DMS53 treated with DMSO at 0.1 percent for 48 hours (cell line): ENCODE results near the gene MAL.

Experiments
- DNase-seq: peaks from one replicate; lab custom pipeline; 2025; ENCODE audit not compliant: unreplicated experiment; lab: John Stamatoyannopoulos, UW

Gene MAL

GRCh38 chr2:94996305-94997100, 29.0 kb upstream of the MAL start:
- no peak for DNase-seq

- DNase-seq = peak; percentile 4
Measured at GRCh38 chr2:94997981-94998930, 27.3 kb upstream of the MAL start.

GRCh38 chr2:94999431-94999883, 26.1 kb upstream of the MAL start:
- DNase-seq = no peak

GRCh38 chr2:95001051-95001562, 24.4 kb upstream of the MAL start:
- no peak for DNase-seq

- no peak for DNase-seq
Measured at GRCh38 chr2:95001701-95002100, 23.8 kb upstream of the MAL start.

DNA sequence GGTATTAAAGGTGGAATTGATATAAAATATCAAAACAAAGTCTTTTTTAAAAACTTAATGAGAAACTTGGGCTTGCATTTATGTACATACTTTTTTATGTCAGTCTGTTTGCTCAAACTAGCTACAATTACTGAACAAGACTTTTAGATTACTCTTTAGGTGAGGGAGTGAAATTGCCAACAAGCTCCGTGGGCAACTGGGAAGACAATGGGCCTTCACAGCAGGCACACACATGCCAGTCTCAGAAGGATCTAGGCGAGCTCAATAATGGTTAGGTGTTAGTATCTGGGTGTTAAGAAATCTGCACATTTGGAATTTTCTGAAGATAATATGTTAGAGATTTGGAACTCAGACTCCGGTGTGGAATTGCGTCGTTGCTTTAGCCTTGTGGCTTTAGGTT, 23.0 kb upstream of the MAL start:
- no peak for DNase-seq

- no peak for DNase-seq
Measured at GRCh38 chr2:95004287-95004686, 21.2 kb upstream of the MAL start.

GRCh38 chr2:95004711-95005110, 20.8 kb upstream of the MAL start:
- no peak for DNase-seq

DNA sequence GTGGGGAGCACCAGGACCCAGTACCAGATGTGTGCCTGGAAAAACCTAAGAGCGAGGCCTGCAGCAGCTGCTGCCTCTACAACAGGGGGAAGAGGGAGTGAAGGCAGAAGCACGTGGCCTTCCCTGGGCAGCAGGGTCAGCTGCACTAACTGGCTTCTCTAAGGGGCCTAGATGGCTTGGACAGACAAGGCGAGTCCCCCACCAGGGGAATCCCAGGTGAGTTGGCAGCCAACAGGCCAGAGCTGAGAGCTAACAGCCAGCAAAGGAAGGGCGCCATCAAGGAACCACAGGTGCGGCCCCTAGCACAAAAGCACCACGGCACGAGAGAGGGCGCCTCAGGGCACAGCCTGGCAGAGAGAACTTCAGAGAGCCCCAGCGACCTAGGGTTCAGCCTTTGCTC, 19.8 kb upstream of the MAL start:
- no peak for DNase-seq

- DNase-seq = no peak
Measured at GRCh38 chr2:95006588-95006987, 18.9 kb upstream of the MAL start.

- no peak for DNase-seq
Measured at GRCh38 chr2:95007031-95007609, 18.4 kb upstream of the MAL start.

GRCh38 chr2:95007822-95008221, 17.7 kb upstream of the MAL start:
- DNase-seq = no peak

GRCh38 chr2:95008306-95008705, 17.2 kb upstream of the MAL start:
- DNase-seq = no peak

GRCh38 chr2:95008996-95009395, 16.5 kb upstream of the MAL start:
- DNase-seq = no peak

GRCh38 chr2:95009412-95009811, 16.1 kb upstream of the MAL start:
- no peak for DNase-seq

DNA sequence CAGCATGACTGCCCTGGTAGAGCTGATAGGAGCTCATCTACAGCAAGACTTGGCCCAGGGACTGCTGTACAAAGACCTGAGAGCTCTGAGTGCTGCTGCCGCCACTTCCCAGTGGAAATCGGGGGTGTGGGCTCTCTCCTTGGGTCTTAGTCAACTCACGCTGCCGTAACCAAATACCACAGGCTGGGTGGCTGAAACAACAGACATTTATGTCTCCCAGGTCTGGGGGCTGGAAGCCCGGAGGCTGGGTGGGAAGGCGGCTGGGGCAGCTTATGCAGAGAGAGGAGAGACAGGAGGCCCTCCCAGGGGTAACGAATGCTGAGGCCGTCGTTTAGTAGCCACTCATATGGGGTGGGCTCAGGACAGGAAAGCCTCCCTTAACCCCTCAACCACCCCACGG, 15.4 kb upstream of the MAL start:
- no peak for DNase-seq

- DNase-seq = no peak
Measured at GRCh38 chr2:95010718-95011117, 14.8 kb upstream of the MAL start.

- DNase-seq = no peak
Measured at GRCh38 chr2:95012881-95013550, 12.5 kb upstream of the MAL start.

- DNase-seq = no peak
Measured at GRCh38 chr2:95013726-95014125, 11.8 kb upstream of the MAL start.

DNA sequence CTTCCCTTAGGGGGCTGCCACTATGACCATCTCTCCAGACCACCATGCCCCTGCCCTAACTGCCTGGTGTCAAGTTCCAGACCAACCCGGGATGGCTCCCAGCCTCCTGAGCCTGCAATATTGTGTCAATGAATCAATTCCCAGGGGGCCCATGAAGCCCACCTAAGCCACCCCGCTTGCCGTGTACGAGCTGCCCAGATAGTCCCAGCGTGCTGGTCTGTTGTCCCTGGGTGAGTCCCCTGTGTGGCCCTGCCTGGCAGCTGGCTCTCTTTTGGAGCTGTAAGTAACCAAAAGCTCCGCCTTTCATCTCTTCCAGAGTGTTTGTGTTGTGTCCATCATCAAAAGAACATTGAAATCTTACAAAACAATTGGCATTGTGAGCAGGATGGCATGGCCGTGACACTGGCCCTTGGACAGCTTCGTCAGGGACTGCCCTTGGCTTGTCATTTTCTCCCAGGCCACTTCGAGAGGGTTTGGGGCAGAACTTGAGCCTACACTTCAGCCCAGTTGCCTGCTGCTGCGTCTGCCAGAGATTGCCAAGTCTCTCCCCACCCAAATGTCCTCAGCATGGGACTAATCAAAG, 11.3 kb upstream of the MAL start:
- no peak for DNase-seq
